ENCODE results near the gene COG8.

DNA sequence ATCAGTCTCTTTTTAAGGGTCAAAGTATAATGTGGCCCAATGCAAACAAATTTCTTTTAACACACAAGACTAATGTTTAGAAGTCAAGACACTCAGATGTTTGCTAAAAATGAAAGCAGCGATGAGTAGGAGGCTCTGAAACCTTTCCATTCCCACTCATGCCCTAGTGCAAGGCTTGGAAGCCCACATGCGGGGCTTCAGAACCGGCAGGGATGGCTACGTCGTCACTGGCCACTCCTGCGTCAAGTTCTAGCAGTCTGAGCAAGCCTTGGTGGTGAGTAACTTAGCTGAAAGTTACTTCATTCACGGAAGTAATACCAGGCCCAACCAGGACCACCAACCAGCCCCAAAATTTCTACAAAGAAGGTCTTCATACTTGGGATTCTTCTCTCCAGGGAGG, 27.1 kb upstream of the COG8 start:
- no peak for TF ChIP-seq EZH2 (IDR thresholded peaks at IDR 0.05; ENCODE audit: insufficient read depth, poor library complexity, severe bottlenecking)
- TF ChIP-seq EZH2phosphoT487 (IDR thresholded peaks at IDR 0.05; ENCODE audit: insufficient read depth, low read depth) = no peak

Data from GM23248 (cell line).